K562 (cell line): ENCODE data around the gene CAMK2G. TPM values are rescaled to one million over a fixed set of nuclear protein-coding genes. Genes with fewer than 3 reads are reported as not detected.
A peak's percentile ranks its signal among the peaks of the same experiment; 100 is the strongest.

Experiments
- CHD1 ChIP-seq: fragments of 200-600 bp; sonication (generic); IDR thresholded peaks from one replicate; pipeline ENCODE4 v1.6.1; 2012; ENCODE audit warnings: mild to moderate bottlenecking, moderate library complexity, low read length, inconsistent platforms
- ELF4 ChIP-seq: fragments of 450-650 bp; formaldehyde crosslinking; IDR thresholded peaks from 2 replicates; pipeline ENCODE4 v1.4.0; 2022; ENCODE audit warnings: missing genetic modification characterization
- GATAD2B ChIP-seq: fragments of 450-650 bp; IDR thresholded peaks from 2 replicates; pipeline ENCODE4 v1.6.1; 2017; ENCODE audit warnings: mild to moderate bottlenecking, borderline replicate concordance
- KDM5B ChIP-seq: fragments of 200-600 bp; sonication (generic); IDR thresholded peaks from 2 replicates; pipeline ENCODE4 v1.6.1; 2012; ENCODE audit warnings: low read depth, mild to moderate bottlenecking, moderate library complexity, low read length, control low read depth, inconsistent platforms; ENCODE audit not compliant: insufficient replicate concordance
- MAZ ChIP-seq, 2 experiments: fragments of 450-650 bp in 1 of 2; sonication (generic) in 1 of 2; formaldehyde crosslinking; IDR thresholded peaks in 1 of 2; conservative IDR thresholded peaks in 1 of 2; 2 replicates each; pipeline versions ENCODE4 v1.4.0 to v1.5.0; 2020; ENCODE audit warnings: mild to moderate bottlenecking in 1 of 2, missing genetic modification reagents in 1 of 2
- MYC ChIP-seq, 2 experiments: fragments of 250-450 bp in 1 of 2; sonication (Bioruptor Pico) in 1 of 2; IDR thresholded peaks; 2 replicates each; pipeline versions ENCODE4 v1.5.1 to v1.6.1; 2012 to 2021; ENCODE audit warnings: low read depth in 2 of 2, borderline replicate concordance in 1 of 2, improper control_type of control experiment in 1 of 2, low read length in 1 of 2, mild to moderate bottlenecking in 1 of 2, moderate library complexity in 1 of 2
- NRF1 ChIP-seq, 2 experiments: fragments of 450-650 bp; IDR thresholded peaks in 1 of 2; conservative IDR thresholded peaks in 1 of 2; 2 replicates each; pipeline ENCODE4 v1.6.1; 2014; ENCODE audit warnings: mild to moderate bottlenecking in 2 of 2
- PHF8 ChIP-seq: fragments of 200-600 bp; sonication (generic); IDR thresholded peaks from 2 replicates; pipeline ENCODE4 v1.6.1; 2012; ENCODE audit warnings: mixed run types, mild to moderate bottlenecking, inconsistent platforms, low read length, moderate library complexity, borderline replicate concordance
- POLR2AphosphoS5 ChIP-seq: IDR thresholded peaks from 2 replicates; pipeline ENCODE4 v1.6.1; 2011; ENCODE audit warnings: mild to moderate bottlenecking, low read depth, low read length, moderate library complexity; ENCODE audit not compliant: control insufficient read depth, insufficient read depth
- SETDB1 ChIP-seq: IDR thresholded peaks from one replicate; pipeline ENCODE4 v1.6.1; 2012; ENCODE audit warnings: low read length, control low read depth, inconsistent platforms
- SIN3A ChIP-seq, 2 experiments: fragments of 150-350 bp in 1 of 2; IDR thresholded peaks; 2 replicates each; pipeline ENCODE4 v1.6.1; 2011 to 2016; ENCODE audit warnings: borderline replicate concordance in 2 of 2, low read depth in 2 of 2, low read length in 2 of 2, mild to moderate bottlenecking in 2 of 2, moderate library complexity in 2 of 2; ENCODE audit not compliant: control insufficient read depth in 1 of 2
- TBP ChIP-seq: optimal IDR thresholded peaks from 2 replicates; pipeline ENCODE3; 2011; ENCODE audit warnings: low read depth, low read length, improper control_type of control experiment
- YY1 ChIP-seq, 3 experiments: IDR thresholded peaks; 2 replicates each; pipeline ENCODE4 v1.6.1; 2011; ENCODE audit warnings: low read length in 2 of 3, mild to moderate bottlenecking in 2 of 3, moderate library complexity in 2 of 3, borderline replicate concordance in 1 of 3, control low read depth in 1 of 3, low read depth in 1 of 3; ENCODE audit not compliant: insufficient read depth in 3 of 3, insufficient replicate concordance in 2 of 3, control insufficient read depth in 1 of 3, insufficient read length in 1 of 3; ENCODE audit errors: extremely low read depth in 1 of 3
- ZFX ChIP-seq: sonication (generic); formaldehyde crosslinking; IDR thresholded peaks from 2 replicates; pipeline ENCODE4 v1.8.0; 2022; ENCODE audit warnings: mild to moderate bottlenecking, missing genetic modification reagents, moderate library complexity
- ZNF175 ChIP-seq: fragments of 200-800 bp; sonication (Bioruptor generic); IDR thresholded peaks from 2 replicates; pipeline ENCODE4 v1.6.1; 2016; ENCODE audit warnings: low read depth, mild to moderate bottlenecking, missing genetic modification characterization, missing compliant biosample characterization
- ZNF324 ChIP-seq: fragments of 250-450 bp; sonication (Bioruptor Pico); IDR thresholded peaks from 2 replicates; pipeline ENCODE4 v1.4.0; 2020; ENCODE audit warnings: mild to moderate bottlenecking
- polyA plus RNA-seq, 8 experiments: library from polyadenylated mRNA; depleted of rRNA in 4 of 8; stranded (reverse) in 5 of 8; unstranded in 3 of 8; fragments of >200 nt; fragmentation: Nextera tagmentation in 2 of 8; fragmentation: Illumina TruSeq in 1 of 8; extraction: Ambion mirVana in 2 of 8; extraction: Trizol in 1 of 8; gene quantifications; 2 replicates each; pipeline versions ENCODE4 v1.2.1 to v1.2.3, GENCODE V29; 2011 to 2014; ENCODE audit warnings: inconsistent platforms in 1 of 8, missing spikeins in 1 of 8
- total RNA-seq, 7 experiments: library from RNA; depleted of rRNA in 6 of 7; stranded (reverse); fragments of >200 nt in 6 of 7; fragmentation: Illumina TruSeq in 2 of 7; extraction: Trizol in 2 of 7; gene quantifications; 2 replicates each; pipeline versions ENCODE4 v1.2.1 to v1.2.3, GENCODE V29; 2011 to 2021; ENCODE audit warnings: low replicate concordance in 1 of 7
- TF ChIP-seq, protein P1 (sequence below): sonication (generic); formaldehyde crosslinking; IDR thresholded peaks from 2 replicates; pipeline ENCODE4 v1.9.0; 2022; ENCODE audit warnings: mild to moderate bottlenecking, missing genetic modification reagents
- TF ChIP-seq, protein P2 (sequence below): IDR thresholded peaks from 2 replicates; pipeline ENCODE4 v1.6.1; 2014; ENCODE audit warnings: antibody characterized with exemption
- TF ChIP-seq, protein P3 (sequence below), 2 experiments: IDR thresholded peaks; 2 replicates each; pipeline ENCODE4 v1.6.1; 2012; ENCODE audit warnings: improper control_type of control experiment in 2 of 2, low read depth in 2 of 2, low read length in 2 of 2, borderline replicate concordance in 1 of 2
- TF ChIP-seq, protein P4 (sequence below): fragments of 450-650 bp; IDR thresholded peaks from 2 replicates; pipeline ENCODE4 v1.6.1; 2016

Gene CAMK2G
- total and polyA plus RNA-seq, 9 of the 15 experiments (the other 6 are each of a cell fraction or from before 2014, with no cell fraction given): 9.0 to 37.9 (median 32.6) TPM

DNA sequence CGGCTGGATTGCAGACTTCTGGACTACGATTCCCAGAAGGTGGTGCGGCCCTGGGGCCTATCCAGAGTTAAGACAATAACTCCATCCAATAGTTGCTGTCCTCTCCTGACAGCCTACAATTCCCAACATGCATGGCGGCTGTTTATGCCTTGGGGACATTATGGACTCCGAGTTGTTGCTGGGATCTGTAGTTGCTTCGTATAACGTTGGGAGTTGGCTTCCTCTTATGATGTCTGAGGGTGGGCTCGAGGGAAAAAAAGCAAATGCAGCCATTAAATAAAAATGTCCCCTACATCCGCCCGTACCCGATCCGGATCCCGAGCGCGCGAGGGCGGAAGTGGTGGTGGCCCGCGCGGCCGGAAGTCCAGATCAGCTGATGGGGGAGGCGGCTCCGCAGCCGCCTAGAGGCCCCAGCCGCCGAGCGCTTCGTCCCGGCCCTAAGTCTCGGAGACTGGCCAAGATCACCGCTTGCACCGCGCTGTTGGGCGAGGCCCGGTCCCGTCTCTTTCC, 89.1 kb downstream of the CAMK2G start, which contains the start of gene ZSWIM8 (continued):
- TF ChIP-seq YY1 (IDR thresholded peaks at IDR 0.05; ENCODE audit: borderline replicate concordance in 1 of 3, control insufficient read depth in 1 of 3, extremely low read depth in 1 of 3, insufficient read depth in 3 of 3, insufficient read length in 1 of 3, insufficient replicate concordance in 2 of 3, low read depth in 1 of 3, low read length in 2 of 3) (peak in 2 of 3 experiments; percentile 75 to 87), PHF8 (peak; percentile 68; the same call in 1 of the 2 replicates), GATAD2B (peak; percentile 72; the same call in 1 of the 2 replicates), MYC (IDR thresholded peaks at IDR 0.05; ENCODE audit: low read depth, low read length) (peak; percentile 86), MYC (CRISPR knock-in tag; IDR thresholded peaks at IDR 0.05; ENCODE audit: borderline replicate concordance, low read depth) (no peak), SETDB1 (no peak), ZFX (CRISPR knock-in tag) (peak; percentile 77), TBP (peak; percentile 64), ZNF324 (no peak), KDM5B (peak; percentile 71), ZNF175 (CRISPR knock-in tag) (0 out of 2 replicates have a peak, but pooled peaks have one; percentile 33), SIN3A (IDR thresholded peaks at IDR 0.05; ENCODE audit: borderline replicate concordance in 2 of 2, control insufficient read depth in 1 of 2, low read depth in 2 of 2, low read length in 2 of 2) (peak; percentile 99), CHD1 (no peak), POLR2AphosphoS5 (peak; percentile 63; the same call in 1 of the 2 replicates), MAZ (CRISPR knock-in tag; conservative IDR thresholded peaks at IDR 0.05 in 1 of 2, IDR thresholded peaks at IDR 0.05 in 1 of 2) (peak; percentile 57 to 69; a peak in 2 of 4 replicates), NRF1 (conservative IDR thresholded peaks at IDR 0.05 in 1 of 2, IDR thresholded peaks at IDR 0.05 in 1 of 2) (peak in 1 of 2 experiments; percentile 59; a peak in 2 of 4 replicates), ELF4 (CRISPR knock-in tag) (peak; percentile 92)
- TF ChIP-seq, protein P1, sequence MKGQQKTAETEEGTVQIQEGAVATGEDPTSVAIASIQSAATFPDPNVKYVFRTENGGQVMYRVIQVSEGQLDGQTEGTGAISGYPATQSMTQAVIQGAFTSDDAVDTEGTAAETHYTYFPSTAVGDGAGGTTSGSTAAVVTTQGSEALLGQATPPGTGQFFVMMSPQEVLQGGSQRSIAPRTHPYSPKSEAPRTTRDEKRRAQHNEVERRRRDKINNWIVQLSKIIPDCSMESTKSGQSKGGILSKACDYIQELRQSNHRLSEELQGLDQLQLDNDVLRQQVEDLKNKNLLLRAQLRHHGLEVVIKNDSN (CRISPR knock-in tag): peak; percentile 65; the same call in 1 of the 2 replicates
- TF ChIP-seq, protein P2, sequence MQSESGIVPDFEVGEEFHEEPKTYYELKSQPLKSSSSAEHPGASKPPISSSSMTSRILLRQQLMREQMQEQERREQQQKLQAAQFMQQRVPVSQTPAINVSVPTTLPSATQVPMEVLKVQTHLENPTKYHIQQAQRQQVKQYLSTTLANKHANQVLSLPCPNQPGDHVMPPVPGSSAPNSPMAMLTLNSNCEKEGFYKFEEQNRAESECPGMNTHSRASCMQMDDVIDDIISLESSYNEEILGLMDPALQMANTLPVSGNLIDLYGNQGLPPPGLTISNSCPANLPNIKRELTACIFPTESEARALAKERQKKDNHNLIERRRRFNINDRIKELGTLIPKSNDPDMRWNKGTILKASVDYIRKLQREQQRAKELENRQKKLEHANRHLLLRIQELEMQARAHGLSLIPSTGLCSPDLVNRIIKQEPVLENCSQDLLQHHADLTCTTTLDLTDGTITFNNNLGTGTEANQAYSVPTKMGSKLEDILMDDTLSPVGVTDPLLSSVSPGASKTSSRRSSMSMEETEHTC: no peak
- TF ChIP-seq, protein P3, sequence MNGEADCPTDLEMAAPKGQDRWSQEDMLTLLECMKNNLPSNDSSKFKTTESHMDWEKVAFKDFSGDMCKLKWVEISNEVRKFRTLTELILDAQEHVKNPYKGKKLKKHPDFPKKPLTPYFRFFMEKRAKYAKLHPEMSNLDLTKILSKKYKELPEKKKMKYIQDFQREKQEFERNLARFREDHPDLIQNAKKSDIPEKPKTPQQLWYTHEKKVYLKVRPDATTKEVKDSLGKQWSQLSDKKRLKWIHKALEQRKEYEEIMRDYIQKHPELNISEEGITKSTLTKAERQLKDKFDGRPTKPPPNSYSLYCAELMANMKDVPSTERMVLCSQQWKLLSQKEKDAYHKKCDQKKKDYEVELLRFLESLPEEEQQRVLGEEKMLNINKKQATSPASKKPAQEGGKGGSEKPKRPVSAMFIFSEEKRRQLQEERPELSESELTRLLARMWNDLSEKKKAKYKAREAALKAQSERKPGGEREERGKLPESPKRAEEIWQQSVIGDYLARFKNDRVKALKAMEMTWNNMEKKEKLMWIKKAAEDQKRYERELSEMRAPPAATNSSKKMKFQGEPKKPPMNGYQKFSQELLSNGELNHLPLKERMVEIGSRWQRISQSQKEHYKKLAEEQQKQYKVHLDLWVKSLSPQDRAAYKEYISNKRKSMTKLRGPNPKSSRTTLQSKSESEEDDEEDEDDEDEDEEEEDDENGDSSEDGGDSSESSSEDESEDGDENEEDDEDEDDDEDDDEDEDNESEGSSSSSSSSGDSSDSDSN (IDR thresholded peaks at IDR 0.05; ENCODE audit: borderline replicate concordance in 1 of 2, low read depth in 2 of 2, low read length in 2 of 2): peak; percentile 88 to 89
- TF ChIP-seq, protein P4, sequence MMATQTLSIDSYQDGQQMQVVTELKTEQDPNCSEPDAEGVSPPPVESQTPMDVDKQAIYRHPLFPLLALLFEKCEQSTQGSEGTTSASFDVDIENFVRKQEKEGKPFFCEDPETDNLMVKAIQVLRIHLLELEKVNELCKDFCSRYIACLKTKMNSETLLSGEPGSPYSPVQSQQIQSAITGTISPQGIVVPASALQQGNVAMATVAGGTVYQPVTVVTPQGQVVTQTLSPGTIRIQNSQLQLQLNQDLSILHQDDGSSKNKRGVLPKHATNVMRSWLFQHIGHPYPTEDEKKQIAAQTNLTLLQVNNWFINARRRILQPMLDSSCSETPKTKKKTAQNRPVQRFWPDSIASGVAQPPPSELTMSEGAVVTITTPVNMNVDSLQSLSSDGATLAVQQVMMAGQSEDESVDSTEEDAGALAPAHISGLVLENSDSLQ: peak; percentile 76
